ENCODE data around the gene COL9A3. TPM values are rescaled to one million over a fixed set of nuclear protein-coding genes. Genes with fewer than 3 reads are reported as not detected.

COL9A3 gene
- total RNA-seq, 1 donor from 2014 or later = not detected

DNA sequence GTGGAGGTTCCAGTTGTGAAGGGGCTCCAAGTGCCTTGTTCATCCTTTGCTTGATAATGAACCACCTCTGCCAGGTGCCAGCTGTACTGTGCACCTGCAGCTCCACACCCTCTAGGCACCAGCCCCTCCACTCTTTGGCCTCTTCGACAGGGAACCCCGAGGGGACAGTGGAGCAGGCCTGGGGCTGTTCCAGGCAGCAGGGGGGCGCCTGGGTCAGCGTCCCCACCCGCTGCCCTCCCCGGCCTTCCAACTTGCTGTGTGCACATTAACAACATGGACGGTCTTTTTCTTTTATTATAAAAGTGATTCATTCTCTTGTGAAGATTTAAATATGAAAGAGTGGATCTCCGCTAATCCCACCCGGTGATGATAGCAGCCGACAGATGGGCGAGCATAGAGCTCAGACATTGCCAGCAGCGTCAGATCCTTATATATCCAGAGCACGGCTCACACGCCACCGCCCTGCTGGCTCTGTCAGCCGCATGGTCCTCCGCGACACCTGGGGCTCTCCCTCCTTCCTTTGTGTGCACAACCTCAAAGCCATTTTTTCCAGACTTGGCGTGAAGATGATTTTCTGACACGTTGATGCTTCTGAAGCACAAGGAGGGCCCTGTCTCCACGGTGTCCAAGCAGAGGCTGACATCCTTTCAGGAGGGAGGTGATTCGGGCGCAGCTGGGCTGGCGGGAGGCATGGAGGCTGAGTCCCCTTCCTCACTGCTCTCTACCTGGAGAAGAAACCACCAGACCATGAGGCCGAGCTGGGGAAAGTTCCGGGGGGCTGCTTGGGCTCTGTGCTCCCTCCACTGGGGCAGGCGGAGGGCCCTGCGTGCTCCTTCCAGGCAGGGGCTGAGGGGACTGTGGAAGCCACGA is 42.8 kb upstream of the COL9A3 start:
- DNase-seq (ENCODE audit: low read depth) = no peak
- H3K27me3 ChIP-seq (ENCODE audit: control insufficient read depth, insufficient read depth, low read length) = no peaks in the 10 kb centered on the region
- FAIRE-seq = no peak
- TF ChIP-seq CTCF (IDR thresholded peaks at IDR 0.05; ENCODE audit: insufficient read depth, low read length, severe bottlenecking) = no peak
- no peak overlapping the region for H3K4me3 ChIP-seq (ENCODE audit: low read depth, low read length)
- H3K36me3 ChIP-seq (ENCODE audit: control insufficient read depth, insufficient read depth, low read length) = no peaks in the 10 kb centered on the region

DNA sequence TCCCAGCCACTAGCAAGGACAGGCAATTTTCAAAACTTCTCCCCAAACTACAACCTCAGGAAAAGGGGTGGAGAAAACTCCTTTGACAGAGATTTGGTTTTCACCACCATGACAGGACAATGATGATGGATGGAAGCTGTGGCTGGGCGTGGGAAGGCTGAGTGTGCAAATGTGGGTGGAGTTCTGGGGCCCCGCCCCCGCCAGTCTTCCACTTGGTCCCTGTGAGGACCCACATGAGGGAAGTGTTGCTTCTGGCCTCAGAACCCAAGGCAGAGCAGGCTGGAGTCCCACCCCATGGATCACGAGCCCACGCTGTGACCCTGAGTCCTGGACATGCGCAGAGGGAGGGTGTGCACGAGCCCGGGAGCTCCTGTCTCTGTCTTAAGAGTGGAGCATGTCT is 42.1 kb upstream of the COL9A3 start:
- DNase-seq (ENCODE audit: low read depth) (no peak), FAIRE-seq (no peak)
- Histone ChIP-seq H3K4me3 (ENCODE audit: low read depth, low read length) (no peak overlapping the region), H3K27me3 (ENCODE audit: control insufficient read depth, insufficient read depth, low read length) (no peaks in the 10 kb centered on the region), H3K36me3 (ENCODE audit: control insufficient read depth, insufficient read depth, low read length) (no peaks in the 10 kb centered on the region)
- no peak for TF ChIP-seq CTCF (IDR thresholded peaks at IDR 0.05; ENCODE audit: insufficient read depth, low read length, severe bottlenecking)

DNA sequence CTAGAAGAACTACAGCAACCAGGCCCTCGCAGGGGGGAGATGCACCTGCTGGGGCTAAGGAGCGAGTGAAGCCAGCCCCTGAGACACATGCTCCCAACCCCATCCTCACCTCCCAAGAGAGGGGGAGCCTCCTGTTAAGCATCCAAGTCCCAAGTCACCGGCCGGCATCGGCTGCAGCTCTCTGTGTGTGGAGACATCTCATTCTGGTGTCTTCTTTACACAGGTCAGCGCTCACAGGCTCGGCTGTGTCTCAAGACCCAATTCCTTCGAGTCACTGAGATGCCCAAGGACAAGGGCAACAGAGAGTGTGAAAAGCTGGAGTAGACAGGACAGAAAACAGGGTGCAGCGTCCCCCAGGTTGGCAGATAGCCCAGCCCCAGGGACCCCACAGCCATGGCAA is 41.6 kb upstream of the COL9A3 start:
- Histone ChIP-seq H3K27me3 (ENCODE audit: control insufficient read depth, insufficient read depth, low read length) (no peaks in the 10 kb centered on the region), H3K36me3 (ENCODE audit: control insufficient read depth, insufficient read depth, low read length) (no peaks in the 10 kb centered on the region), H3K4me3 (ENCODE audit: low read depth, low read length) (no peak overlapping the region)
- FAIRE-seq = no peak
- no peak for DNase-seq (ENCODE audit: low read depth)
- TF ChIP-seq CTCF (IDR thresholded peaks at IDR 0.05; ENCODE audit: insufficient read depth, low read length, severe bottlenecking) = no peak

- Histone ChIP-seq H3K36me3 (ENCODE audit: control insufficient read depth, insufficient read depth, low read length) (no peaks in the 10 kb centered on the region), H3K4me3 (ENCODE audit: low read depth, low read length) (no peak overlapping the region), H3K27me3 (ENCODE audit: control insufficient read depth, insufficient read depth, low read length) (no peaks in the 10 kb centered on the region)
- TF ChIP-seq CTCF (IDR thresholded peaks at IDR 0.05; ENCODE audit: insufficient read depth, low read length, severe bottlenecking) = no peak
- DNase-seq (ENCODE audit: low read depth) (no peak), FAIRE-seq (no peak)
Measured at GRCh38 chr20:62776035-62776691, 40.7 kb upstream of the COL9A3 start.

GRCh38 chr20:62776692-62777527 is 39.9 kb upstream of the COL9A3 start:
- H3K27me3 ChIP-seq (ENCODE audit: control insufficient read depth, insufficient read depth, low read length) = no peaks in the 10 kb centered on the region
- peak; percentile 41 for DNase-seq (ENCODE audit: low read depth)

More at GRCh38 chr20:62776692-62777527, 39.9 kb upstream of the COL9A3 start:
- no peak for TF ChIP-seq CTCF (IDR thresholded peaks at IDR 0.05; ENCODE audit: insufficient read depth, low read length, severe bottlenecking)
- FAIRE-seq = no peak
- H3K36me3 ChIP-seq (ENCODE audit: control insufficient read depth, insufficient read depth, low read length) = no peaks in the 10 kb centered on the region
- no peak overlapping the region for H3K4me3 ChIP-seq (ENCODE audit: low read depth, low read length)

Data from bronchial epithelial cell (primary cell).